Neuronal stem cell (in vitro differentiated cells): ENCODE results near the gene CXCL13.
"Not testable (repeated sequence)": the region's sequence is repeated elsewhere in the genome, so short reads cannot be mapped to it uniquely, and the experiment has no call there.

ENCODE experiments used
- DNase-seq: peaks from one replicate; pipeline ENCODE4 v3.0.0-alpha.2; 2013; ENCODE audit warnings: low spot score
- H2AFZ ChIP-seq: one replicate; pipeline ENCODE4 v1.6.1; 2013; ENCODE audit warnings: mild to moderate bottlenecking, low read length, inconsistent platforms
- H2AK5ac ChIP-seq: 2 replicates; pipeline ENCODE4 v1.6.1; 2013; ENCODE audit warnings: low read depth, mild to moderate bottlenecking, inconsistent platforms, low read length, moderate library complexity, mixed read lengths
- H2BK120ac ChIP-seq: 2 replicates; pipeline ENCODE4 v1.6.1; 2013; ENCODE audit warnings: low read depth, mild to moderate bottlenecking, inconsistent platforms, low read length, moderate library complexity, mixed read lengths
- H2BK12ac ChIP-seq: one replicate; pipeline ENCODE4 v1.6.1; 2013; ENCODE audit warnings: low read length, inconsistent platforms
- H2BK15ac ChIP-seq: 2 replicates; pipeline ENCODE4 v1.6.1; 2013; ENCODE audit warnings: mild to moderate bottlenecking, low read length, inconsistent platforms, mixed read lengths
- H2BK5ac ChIP-seq: one replicate; pipeline ENCODE4 v1.6.1; 2013; ENCODE audit warnings: inconsistent platforms, mild to moderate bottlenecking, low read length, moderate library complexity
- H3K14ac ChIP-seq: one replicate; pipeline ENCODE4 v1.6.1; 2013; ENCODE audit warnings: low read length, inconsistent platforms
- H3K18ac ChIP-seq: 2 replicates; pipeline ENCODE4 v1.6.1; 2013; ENCODE audit warnings: low read length, inconsistent platforms
- H3K23ac ChIP-seq: 2 replicates; pipeline ENCODE4 v1.6.1; 2013; ENCODE audit warnings: low read depth, mild to moderate bottlenecking, mixed read lengths, low read length, inconsistent platforms; ENCODE audit not compliant: poor library complexity
- H3K27ac ChIP-seq: replicated peaks from 3 replicates; pipeline ENCODE4 v1.5.1; 2013; ENCODE audit warnings: low read length, inconsistent platforms
- H3K27me3 ChIP-seq, 3 experiments: 2 replicates each; pipeline ENCODE4 v1.6.1; 2013; ENCODE audit warnings: low read length in 3 of 3, mild to moderate bottlenecking in 2 of 3, inconsistent platforms in 1 of 3, low read depth in 1 of 3, mixed read lengths in 1 of 3, moderate library complexity in 1 of 3; ENCODE audit not compliant: control insufficient read depth in 3 of 3, insufficient read depth in 3 of 3
- H3K36me3 ChIP-seq, 2 donors: replicated peaks in 1 of 2; 2 replicates each; pipeline ENCODE4 v1.6.1; 2013; ENCODE audit warnings: low read length in 2 of 2; ENCODE audit not compliant: control insufficient read depth in 2 of 2, insufficient read depth in 2 of 2
- H3K4ac ChIP-seq: 2 replicates; pipeline ENCODE4 v1.6.1; 2013; ENCODE audit warnings: inconsistent platforms, mild to moderate bottlenecking, low read length, moderate library complexity
- H3K4me1 ChIP-seq, 2 donors: 1 replicate in 1 of 2; 2 replicates in 1 of 2; pipeline ENCODE4 v1.6.1; 2013; ENCODE audit warnings: low read length in 2 of 2, low read depth in 1 of 2; ENCODE audit not compliant: control insufficient read depth in 2 of 2, insufficient read depth in 1 of 2
- H3K4me2 ChIP-seq: one replicate; pipeline ENCODE4 v1.6.1; 2013; ENCODE audit warnings: mild to moderate bottlenecking, low read length, inconsistent platforms; ENCODE audit not compliant: insufficient read depth, poor library complexity, severe bottlenecking
- H3K4me3 ChIP-seq, 2 donors: 2 replicates each; pipeline ENCODE4 v1.5.1; 2013; ENCODE audit warnings: low read length in 2 of 2, mild to moderate bottlenecking in 2 of 2, inconsistent platforms in 1 of 2, moderate library complexity in 1 of 2
- H3K79me1 ChIP-seq: one replicate; pipeline ENCODE4 v1.6.1; 2013; ENCODE audit warnings: low read depth, mild to moderate bottlenecking, inconsistent platforms, low read length, moderate library complexity
- H3K9ac ChIP-seq: one replicate; pipeline ENCODE4 v1.6.1; 2013; ENCODE audit warnings: mild to moderate bottlenecking, low read depth, low read length, inconsistent platforms; ENCODE audit not compliant: poor library complexity
- H3K9me3 ChIP-seq, 2 donors: replicated peaks in 1 of 2; 2 replicates each; pipeline versions ENCODE3 to v1.6.1; 2013; ENCODE audit warnings: low read length in 2 of 2, mild to moderate bottlenecking in 2 of 2, inconsistent platforms in 1 of 2, low read depth in 1 of 2, mixed read lengths in 1 of 2, moderate library complexity in 1 of 2; ENCODE audit not compliant: control insufficient read depth in 2 of 2, insufficient read depth in 1 of 2
- H4K8ac ChIP-seq: one replicate; pipeline ENCODE4 v1.6.1; 2013; ENCODE audit warnings: low read depth, mild to moderate bottlenecking, inconsistent platforms, low read length, moderate library complexity
- H4K91ac ChIP-seq: one replicate; pipeline ENCODE4 v1.6.1; 2013; ENCODE audit warnings: low read length, low read depth, mild to moderate bottlenecking, inconsistent platforms; ENCODE audit not compliant: poor library complexity
- WGBS, 2 donors: extraction: QIAGEN DNeasy Blood & Tissue Kit; methylation state at CpG; one replicate each; pipeline ENCODE4 v1.1.7; 2013; ENCODE audit warnings: missing lambda C conversion rate in 2 of 2, mixed read lengths in 1 of 2; ENCODE audit not compliant: insufficient read length in 2 of 2, insufficient replicate concordance in 1 of 2; ENCODE audit errors: extremely low coverage in 2 of 2; 5-methylcytosine and 5-hydroxymethylcytosine counted together

CXCL13 gene

GRCh38 chr4:77652237-77652897, 46.7 kb downstream of the CXCL13 start:
- H3K27ac ChIP-seq = no peak overlapping the region
- no peak for DNase-seq
- H3K4me1 ChIP-seq = peaks cover 0 to 2% of the 10 kb centered on the region in 2 donors
- H2AFZ ChIP-seq = no peak overlapping the region
- WGBS, 2 donors = no CpG with 5 or more reads among the region's 5 CpGs
- no peaks in the 10 kb centered on the region for H3K79me1 ChIP-seq
- no peaks in the 10 kb centered on the region for H3K36me3 ChIP-seq
- no peak overlapping the region for H3K14ac ChIP-seq
- H2BK12ac ChIP-seq = no peak overlapping the region
- no peak overlapping the region for H3K4ac ChIP-seq
- H3K4me3 ChIP-seq = no peak overlapping the region
- no peak overlapping the region for H2BK15ac ChIP-seq
- H3K27me3 ChIP-seq = no peaks in the 10 kb centered on the region
- no peak overlapping the region for H2BK5ac ChIP-seq
- no peak overlapping the region for H4K91ac ChIP-seq
- H3K9me3 ChIP-seq = no peaks in the 10 kb centered on the region
- no peak overlapping the region for H3K9ac ChIP-seq
- no peak overlapping the region for H2AK5ac ChIP-seq
- H4K8ac ChIP-seq = no peak overlapping the region
- no peak overlapping the region for H3K23ac ChIP-seq
- no peak overlapping the region for H2BK120ac ChIP-seq
- no peak overlapping the region for H3K18ac ChIP-seq
- no peak overlapping the region for H3K4me2 ChIP-seq

- H2BK120ac ChIP-seq = no peak overlapping the region
- peaks cover 0 to 2% of the 10 kb centered on the region in 2 donors for H3K4me1 ChIP-seq
- no peak overlapping the region for H3K18ac ChIP-seq
- no peak overlapping the region for H3K4me2 ChIP-seq
- no peak overlapping the region for H2BK5ac ChIP-seq
- no peak overlapping the region for H3K23ac ChIP-seq
- no peak overlapping the region for H3K9ac ChIP-seq
- H3K4me3 ChIP-seq = no peak overlapping the region
- no peaks in the 10 kb centered on the region for H3K9me3 ChIP-seq
- no peak overlapping the region for H4K91ac ChIP-seq
- H2AK5ac ChIP-seq = no peak overlapping the region
- no peak overlapping the region for H3K27ac ChIP-seq
- no peak overlapping the region for H4K8ac ChIP-seq
- H3K36me3 ChIP-seq = no peaks in the 10 kb centered on the region
- no peaks in the 10 kb centered on the region for H3K27me3 ChIP-seq
- H3K14ac ChIP-seq = no peak overlapping the region
- no peak overlapping the region for H3K4ac ChIP-seq
- no peak overlapping the region for H2BK12ac ChIP-seq
- WGBS, 2 donors = no CpG with 5 or more reads among the region's 2 CpGs
- H3K79me1 ChIP-seq = no peaks in the 10 kb centered on the region
- no peak overlapping the region for H2BK15ac ChIP-seq
- no peak for DNase-seq
- H2AFZ ChIP-seq = no peak overlapping the region
Measured at GRCh38 chr4:77653162-77653758, 47.6 kb downstream of the CXCL13 start.

GRCh38 chr4:77660318-77660717, 54.7 kb downstream of the CXCL13 start:
- H3K27ac ChIP-seq, H2AK5ac ChIP-seq, H3K4me1 ChIP-seq, H3K9ac ChIP-seq, H2BK12ac ChIP-seq, DNase-seq, H3K36me3 ChIP-seq, H3K4me2 ChIP-seq, H3K27me3 ChIP-seq, H2BK15ac ChIP-seq, H3K4ac ChIP-seq, H4K8ac ChIP-seq, H3K18ac ChIP-seq, H3K4me3 ChIP-seq, H3K79me1 ChIP-seq, H3K23ac ChIP-seq, H3K14ac ChIP-seq, H2BK120ac ChIP-seq, H2BK5ac ChIP-seq, H2AFZ ChIP-seq, H3K9me3 ChIP-seq, H4K91ac ChIP-seq: not testable (repeated sequence)
- no CpG with 5 or more reads among the region's 5 CpGs for WGBS, 2 donors
